Nephron (organoid): Measurements from ENCODE around the gene SLAMF8.

Experiments used
- H3K27ac Mint-ChIP-seq, 3 experiments: 2 replicates each; pipeline ENCODE4 v1.8.0; 2020; ENCODE audit warnings: mixed read lengths in 3 of 3, mild to moderate bottlenecking in 2 of 3, moderate library complexity in 1 of 3
- H3K27me3 Mint-ChIP-seq: 2 replicates; pipeline ENCODE4 v1.8.0; 2021; ENCODE audit warnings: low read depth, mild to moderate bottlenecking, moderate library complexity, mixed read lengths
- H3K36me3 Mint-ChIP-seq: 2 replicates; pipeline ENCODE4 v1.8.0; 2020; ENCODE audit warnings: low read depth, mixed read lengths
- H3K4me1 Mint-ChIP-seq: 2 replicates; pipeline ENCODE4 v1.8.0; 2020; ENCODE audit warnings: mixed read lengths
- H3K4me3 Mint-ChIP-seq, 3 experiments: 2 replicates each; pipeline ENCODE4 v1.8.0; 2020; ENCODE audit warnings: mild to moderate bottlenecking in 3 of 3, mixed read lengths in 3 of 3, moderate library complexity in 2 of 3
- H3K9me3 Mint-ChIP-seq: 2 replicates; pipeline ENCODE4 v1.8.0; 2020; ENCODE audit warnings: mixed read lengths
- CTCF ChIP-seq, 3 experiments: fragments of 200-600 bp; sonication (generic); IDR thresholded peaks; one replicate each; pipeline ENCODE4 v1.5.0; 2021; ENCODE audit warnings: antibody characterized with exemption in 3 of 3; ENCODE audit not compliant: unreplicated experiment in 3 of 3

Gene SLAMF8

GRCh38 chr1:159877695-159878444 lies 51.2 kb downstream of the SLAMF8 start:
- no peak for TF ChIP-seq CTCF (IDR thresholded peaks at IDR 0.05; ENCODE audit: unreplicated experiment in 3 of 3)
- Mint-ChIP-seq H3K9me3 (no peaks in the 10 kb centered on the region), H3K36me3 (no peaks in the 10 kb centered on the region), H3K27ac (no peak overlapping the region), H3K4me3 (no peak overlapping the region), H3K27me3 (peaks cover 18% of the 10 kb centered on the region), H3K4me1 (no peaks in the 10 kb centered on the region)

- H3K27me3 Mint-ChIP-seq = peaks cover 10% of the 10 kb centered on the region
- no peaks in the 10 kb centered on the region for H3K36me3 Mint-ChIP-seq
- TF ChIP-seq CTCF (IDR thresholded peaks at IDR 0.05; ENCODE audit: unreplicated experiment in 3 of 3) = no peak
- no peaks in the 10 kb centered on the region for H3K4me1 Mint-ChIP-seq
- H3K27ac Mint-ChIP-seq = no peak overlapping the region
- H3K9me3 Mint-ChIP-seq = no peaks in the 10 kb centered on the region
- no peak overlapping the region for H3K4me3 Mint-ChIP-seq
Observed at GRCh38 chr1:159879136-159879535, 52.5 kb downstream of the SLAMF8 start.

- no peak for TF ChIP-seq CTCF (IDR thresholded peaks at IDR 0.05; ENCODE audit: unreplicated experiment in 3 of 3)
- no peaks in the 10 kb centered on the region for H3K4me1 Mint-ChIP-seq
- H3K27ac Mint-ChIP-seq = no peak overlapping the region
- no peaks in the 10 kb centered on the region for H3K36me3 Mint-ChIP-seq
- H3K9me3 Mint-ChIP-seq = no peaks in the 10 kb centered on the region
- H3K4me3 Mint-ChIP-seq = no peak overlapping the region
- peaks cover 10% of the 10 kb centered on the region for H3K27me3 Mint-ChIP-seq
Observed at GRCh38 chr1:159879977-159880376, 53.3 kb downstream of the SLAMF8 start.

- no peak overlapping the region for H3K27ac Mint-ChIP-seq
- peaks cover 10% of the 10 kb centered on the region for H3K27me3 Mint-ChIP-seq
- H3K9me3 Mint-ChIP-seq = no peaks in the 10 kb centered on the region
- H3K36me3 Mint-ChIP-seq = no peaks in the 10 kb centered on the region
- no peaks in the 10 kb centered on the region for H3K4me1 Mint-ChIP-seq
- no peak for TF ChIP-seq CTCF (IDR thresholded peaks at IDR 0.05; ENCODE audit: unreplicated experiment in 3 of 3)
- H3K4me3 Mint-ChIP-seq = no peak overlapping the region
Observed at GRCh38 chr1:159880430-159880829, 53.8 kb downstream of the SLAMF8 start.

GRCh38 chr1:159881622-159882526 lies 55.2 kb downstream of the SLAMF8 start:
- H3K36me3 Mint-ChIP-seq = no peaks in the 10 kb centered on the region
- peaks cover 7% of the 10 kb centered on the region for H3K27me3 Mint-ChIP-seq
- no peaks in the 10 kb centered on the region for H3K9me3 Mint-ChIP-seq
- no peaks in the 10 kb centered on the region for H3K4me1 Mint-ChIP-seq
- H3K4me3 Mint-ChIP-seq = no peak overlapping the region
- no peak overlapping the region for H3K27ac Mint-ChIP-seq
- no peak for TF ChIP-seq CTCF (IDR thresholded peaks at IDR 0.05; ENCODE audit: unreplicated experiment in 3 of 3)
